Sigmoid colon (tissue), 7 donors: ENCODE measurements around the gene FRAS1. TPM values are rescaled to one million over a fixed set of nuclear protein-coding genes. Genes with fewer than 3 reads are reported as not detected.

Experiments used
- DNase-seq: peaks from one replicate; pipeline ENCODE4 v3.0.0-alpha.2; 2019
- H3K27ac ChIP-seq, 4 donors: fragments of 200-600 bp; sonication (generic); one replicate each; pipeline ENCODE4 v1.5.1; 2016 to 2019; ENCODE audit warnings: mild to moderate bottlenecking in 1 of 4
- H3K27me3 ChIP-seq, 3 donors: fragments of 200-600 bp; sonication (generic); one replicate each; pipeline ENCODE4 v1.5.1; 2019; ENCODE audit warnings: mild to moderate bottlenecking in 1 of 3
- H3K36me3 ChIP-seq, 4 donors: fragments of 200-600 bp; sonication (generic); one replicate each; pipeline ENCODE4 v1.5.1; 2016 to 2019
- H3K4me1 ChIP-seq, 4 donors: fragments of 200-600 bp; sonication (generic); one replicate each; pipeline ENCODE4 v1.5.1; 2017 to 2019
- H3K4me3 ChIP-seq, 4 donors: fragments of 200-600 bp; sonication (generic); one replicate each; pipeline ENCODE4 v1.5.1; 2017 to 2019; ENCODE audit warnings: mild to moderate bottlenecking in 2 of 4, moderate library complexity in 1 of 4
- H3K9me3 ChIP-seq, 4 donors: fragments of 200-600 bp in 3 of 4; sonication (generic) in 3 of 4; one replicate each; pipeline versions ENCODE4 v1.5.1 to v1.6.1; 2013 to 2019
- CTCF ChIP-seq, 4 experiments: fragments of 450-650 bp in 3 of 4; fragments of 200-600 bp in 1 of 4; IDR thresholded peaks; one replicate each; pipeline ENCODE4 v1.5.1; 2016 to 2019; ENCODE audit warnings: antibody characterized with exemption in 4 of 4, mild to moderate bottlenecking in 3 of 4, moderate library complexity in 2 of 4
- EP300 ChIP-seq, 4 donors: sonication (generic); formaldehyde crosslinking; IDR thresholded peaks; one replicate each; pipeline ENCODE4 v1.6.1; 2017; ENCODE audit warnings: antibody characterized with exemption in 4 of 4
- POLR2A ChIP-seq, 2 donors: fragments of 450-650 bp; IDR thresholded peaks; one replicate each; pipeline ENCODE4 v1.6.1; 2016; ENCODE audit warnings: antibody characterized with exemption in 2 of 2, mild to moderate bottlenecking in 2 of 2, moderate library complexity in 2 of 2
- POLR2AphosphoS5 ChIP-seq, 4 donors: sonication (generic); formaldehyde crosslinking; IDR thresholded peaks; one replicate each; pipeline ENCODE4 v1.6.1; 2017; ENCODE audit warnings: antibody characterized with exemption in 4 of 4
- whole genome bisulfite sequencing, 2 donors: extraction: QIAGEN DNeasy Blood & Tissue Kit; methylation state at CpG; one replicate each; pipeline ENCODE4 v1.1.7; 2013; 5-methylcytosine and 5-hydroxymethylcytosine counted together
- intact Hi-C: fragments of 100-400 bp; cut with DNase I; formaldehyde crosslinking; loops from one replicate; pipeline ENCODE4 v1.15.1; 2023
- polyA plus RNA-seq, 3 donors: library from polyadenylated mRNA; stranded (reverse); fragments of 200-250 nt; gene quantifications; one replicate each; pipeline ENCODE4 v1.2.3, GENCODE V29; 2013
- total RNA-seq, 4 donors: library from RNA; depleted of rRNA; stranded (reverse); fragments of >200 nt; gene quantifications; one replicate each; pipeline ENCODE4 v1.1.0, GENCODE V29; 2016
- donor health status: healthy with polysubstance abuse.
- donor health status: Bipolar disorder and iron deficiency.
- donor health status: healthy.

Gene FRAS1
- total and polyA plus RNA-seq, 7 donors, result under 0.01 to 22.4 (median 7.4) TPM; not detected in 1

DNA sequence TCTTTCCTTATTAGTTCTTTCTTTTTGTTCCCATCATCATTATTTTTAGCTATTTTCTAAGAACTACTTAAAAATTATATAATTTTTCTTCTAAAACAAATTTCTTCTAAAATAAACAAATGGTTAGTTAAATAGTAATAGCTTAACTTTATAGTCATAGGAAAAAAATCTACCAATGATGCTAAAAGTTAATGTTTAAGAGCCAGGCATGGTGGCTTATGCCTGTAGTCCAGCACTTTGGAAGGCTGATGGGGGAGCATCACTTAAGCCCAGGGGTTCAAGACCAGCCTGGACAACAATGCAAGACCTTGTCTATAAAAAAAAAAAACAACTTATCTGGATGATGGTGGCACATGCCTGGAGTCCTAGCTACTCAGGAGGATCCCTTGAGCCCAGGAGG is 367.3 kb downstream of the FRAS1 start:
- no peak for DNase-seq
- no peaks in the 10 kb centered on the region for H3K9me3 ChIP-seq
- intact Hi-C loops, result no loop called here
- H3K4me1 ChIP-seq, result no peaks in the 10 kb centered on the region
- no peak overlapping the region for H3K4me3 ChIP-seq
- TF ChIP-seq CTCF (IDR thresholded peaks at IDR 0.05) (no peak), POLR2A (IDR thresholded peaks at IDR 0.05) (no peak), POLR2AphosphoS5 (IDR thresholded peaks at IDR 0.05) (no peak), EP300 (IDR thresholded peaks at IDR 0.05) (no peak)
- H3K27me3 ChIP-seq, result no peaks in the 10 kb centered on the region
- no peak overlapping the region for H3K27ac ChIP-seq
- no peaks in the 10 kb centered on the region for H3K36me3 ChIP-seq

DNA sequence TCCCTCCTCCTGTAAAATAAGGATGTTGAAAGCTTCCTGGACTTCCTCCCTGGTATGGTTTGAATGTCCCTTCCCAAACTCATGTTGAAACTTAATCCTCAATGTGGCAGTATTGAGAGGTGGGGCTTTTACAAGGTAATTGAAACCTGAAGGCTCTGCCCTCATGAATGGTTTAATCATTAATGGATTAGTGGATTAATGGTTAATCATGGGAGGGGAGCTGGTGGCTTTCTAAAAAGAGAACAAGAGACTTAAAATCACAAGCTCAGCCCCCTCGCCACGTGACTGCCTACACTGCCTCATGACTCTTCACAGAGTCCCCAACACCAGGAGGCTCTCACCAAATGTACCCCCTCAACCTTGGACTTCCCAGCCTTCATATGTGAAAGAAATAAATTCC is 369.8 kb downstream of the FRAS1 start:
- intact Hi-C loops, result no loop called here
- WGBS, 2 donors, result 83 to 88% methylated on average over 2 of the region's 2 CpGs
- TF ChIP-seq EP300 (IDR thresholded peaks at IDR 0.05) (no peak), POLR2A (IDR thresholded peaks at IDR 0.05) (no peak), CTCF (IDR thresholded peaks at IDR 0.05) (no peak), POLR2AphosphoS5 (IDR thresholded peaks at IDR 0.05) (no peak)
- no peaks in the 10 kb centered on the region for H3K27me3 ChIP-seq
- H3K36me3 ChIP-seq, result peaks cover 0 to 9% (median 0%) of the 10 kb centered on the region in 4 donors
- DNase-seq, result no peak
- no peaks in the 10 kb centered on the region for H3K9me3 ChIP-seq
- H3K4me3 ChIP-seq, result no peak overlapping the region
- H3K27ac ChIP-seq, result no peak overlapping the region
- H3K4me1 ChIP-seq, result no peaks in the 10 kb centered on the region

- intact Hi-C loops, result no loop called here
- TF ChIP-seq EP300 (IDR thresholded peaks at IDR 0.05) (no peak), POLR2AphosphoS5 (IDR thresholded peaks at IDR 0.05) (no peak), POLR2A (IDR thresholded peaks at IDR 0.05) (no peak), CTCF (IDR thresholded peaks at IDR 0.05) (no peak)
- H3K27me3 ChIP-seq, result no peaks in the 10 kb centered on the region
- no peak overlapping the region for H3K4me3 ChIP-seq
- no peak for DNase-seq
- no peak overlapping the region for H3K27ac ChIP-seq
- no peaks in the 10 kb centered on the region for H3K9me3 ChIP-seq
- peaks cover 0 to 16% (median 0%) of the 10 kb centered on the region in 4 donors for H3K36me3 ChIP-seq
- 91 to 96% methylated on average over 6 of the region's 6 CpGs for WGBS, 2 donors
- H3K4me1 ChIP-seq, result no peaks in the 10 kb centered on the region
Observed at GRCh38 chr4:78428996-78429395, 371.9 kb downstream of the FRAS1 start.

GRCh38 chr4:78432896-78433295 is 375.8 kb downstream of the FRAS1 start:
- H3K4me3 ChIP-seq, result no peak overlapping the region
- peaks cover 0 to 16% (median 0%) of the 10 kb centered on the region in 4 donors for H3K36me3 ChIP-seq
- no peak overlapping the region for H3K27ac ChIP-seq
- no peaks in the 10 kb centered on the region for H3K4me1 ChIP-seq
- H3K27me3 ChIP-seq, result no peaks in the 10 kb centered on the region
- DNase-seq, result no peak
- no peaks in the 10 kb centered on the region for H3K9me3 ChIP-seq
- no peak for TF ChIP-seq CTCF (IDR thresholded peaks at IDR 0.05)
- TF ChIP-seq POLR2AphosphoS5 (IDR thresholded peaks at IDR 0.05), result no peak
- TF ChIP-seq EP300 (IDR thresholded peaks at IDR 0.05), result no peak
- no peak for TF ChIP-seq POLR2A (IDR thresholded peaks at IDR 0.05)
- intact Hi-C loops, result no loop called here

DNA sequence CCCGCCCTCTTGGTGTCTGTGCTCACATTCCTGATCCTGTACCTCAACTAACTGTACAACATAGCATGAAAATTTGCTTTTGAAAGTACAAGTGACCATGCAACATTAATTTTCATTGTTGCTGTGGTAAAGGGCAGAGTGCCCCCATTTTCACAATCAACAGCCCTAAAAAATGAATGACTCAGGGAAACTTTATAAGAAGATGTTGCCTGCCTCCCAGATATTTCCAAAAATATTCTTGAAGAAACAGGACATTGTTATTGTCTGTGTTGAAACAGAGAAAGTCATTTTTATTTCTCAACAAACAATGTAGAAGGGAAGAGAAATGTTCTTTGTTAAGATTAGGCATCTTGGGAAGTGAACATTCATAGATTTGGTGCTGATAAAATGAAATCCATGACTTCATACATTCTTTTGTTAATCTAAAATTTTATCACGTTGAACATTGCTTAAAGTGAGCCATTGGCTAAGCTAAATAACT is 380.5 kb downstream of the FRAS1 start:
- H3K27me3 ChIP-seq, result no peaks in the 10 kb centered on the region
- no peaks in the 10 kb centered on the region for H3K9me3 ChIP-seq
- no peak overlapping the region for H3K27ac ChIP-seq
- intact Hi-C loops, result no loop called here
- no peaks in the 10 kb centered on the region for H3K36me3 ChIP-seq
- H3K4me3 ChIP-seq, result no peak overlapping the region
- H3K4me1 ChIP-seq, result no peaks in the 10 kb centered on the region
- 65 to 85% methylated on average over 2 of the region's 2 CpGs for WGBS, 2 donors
- DNase-seq, result no peak
- TF ChIP-seq CTCF (IDR thresholded peaks at IDR 0.05) (no peak), POLR2A (IDR thresholded peaks at IDR 0.05) (no peak), POLR2AphosphoS5 (IDR thresholded peaks at IDR 0.05) (no peak), EP300 (IDR thresholded peaks at IDR 0.05) (no peak)
